ENCODE data around the gene MAGEB17.

MAGEB17 gene

GRCh38 chrX:16210061-16210460 is 42.8 kb downstream of the MAGEB17 start:
- no peak for DNase-seq

DNA sequence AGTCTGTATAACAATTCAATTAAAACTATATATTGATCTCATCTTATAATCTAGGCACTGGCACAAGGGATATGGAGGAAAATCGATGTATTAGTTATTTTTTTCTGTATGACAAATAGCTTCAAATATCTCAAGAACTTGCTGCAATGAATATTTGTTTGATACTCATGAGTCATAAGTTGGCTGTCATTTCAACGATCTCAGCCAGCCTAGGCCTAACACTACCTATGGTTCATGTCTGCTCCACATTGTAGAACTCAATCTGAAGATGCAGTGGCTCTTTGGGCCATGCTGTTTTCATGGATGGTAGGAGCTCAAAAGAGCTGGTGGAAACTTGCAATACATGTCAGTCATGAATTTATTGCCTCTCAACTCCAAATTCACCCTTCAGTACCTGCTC is 44.7 kb downstream of the MAGEB17 start:
- no peak for DNase-seq

DNA sequence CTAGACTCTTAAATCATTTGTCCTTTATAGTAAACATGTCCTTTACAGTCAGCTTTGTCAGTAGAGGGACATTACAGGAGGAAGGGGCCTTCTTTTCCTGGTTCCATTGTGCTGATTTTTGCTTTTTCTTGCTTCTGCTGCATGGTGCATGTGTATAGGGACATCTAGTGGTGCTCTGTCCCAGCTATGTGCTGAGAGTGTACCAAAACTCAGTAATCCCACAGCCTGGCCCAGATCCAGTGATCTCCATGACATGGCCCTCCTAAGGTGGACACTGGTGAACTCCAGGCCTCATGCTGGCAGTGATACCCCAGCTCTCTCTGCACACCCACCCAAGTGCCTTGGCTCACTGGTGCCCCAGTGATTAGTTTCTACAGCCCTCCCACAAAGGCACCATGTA is 45.2 kb downstream of the MAGEB17 start:
- DNase-seq: peak; percentile 17

DNA sequence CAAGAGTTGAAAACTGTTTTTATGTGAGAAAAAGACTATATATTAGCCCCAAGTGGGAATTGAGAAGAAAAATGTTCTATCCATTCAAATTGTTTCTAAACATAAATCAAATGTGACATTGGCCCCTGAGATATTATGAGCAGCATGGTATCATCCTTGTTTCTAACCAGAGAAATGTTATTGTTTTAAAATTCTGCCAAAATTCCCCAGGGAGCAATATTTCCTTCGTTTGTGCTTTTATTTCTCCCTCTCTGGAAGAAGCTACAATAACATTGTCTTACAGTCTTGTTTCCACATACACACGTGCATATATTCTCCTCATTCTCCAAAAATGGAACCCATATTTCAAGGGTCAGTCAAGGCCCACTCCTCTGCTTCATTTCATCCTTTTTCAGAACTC is 46.7 kb downstream of the MAGEB17 start:
- DNase-seq: peak; percentile 2

DNA sequence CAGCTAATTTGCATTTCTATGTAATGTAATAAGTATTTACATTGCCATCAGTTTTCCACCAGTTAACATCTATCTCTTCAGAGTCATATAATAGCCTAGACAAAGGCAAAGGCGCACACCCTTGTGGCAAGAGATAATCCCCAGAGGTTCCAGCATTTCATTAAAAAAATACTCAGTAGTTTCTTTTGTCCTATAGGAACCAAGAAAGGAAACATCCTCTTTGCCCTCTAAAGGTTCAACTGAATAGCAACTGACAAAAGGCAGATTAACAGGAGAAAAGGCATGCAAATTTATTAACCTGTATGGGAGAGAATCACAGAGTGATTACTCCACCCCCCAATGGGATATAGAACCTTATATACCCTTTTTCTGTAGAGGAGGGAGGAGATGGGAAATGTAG is 48.4 kb downstream of the MAGEB17 start:
- no peak for DNase-seq

All from eye (tissue), 1 donor.